ENCODE measurements around the gene KCNIP3.

KCNIP3 gene

DNA sequence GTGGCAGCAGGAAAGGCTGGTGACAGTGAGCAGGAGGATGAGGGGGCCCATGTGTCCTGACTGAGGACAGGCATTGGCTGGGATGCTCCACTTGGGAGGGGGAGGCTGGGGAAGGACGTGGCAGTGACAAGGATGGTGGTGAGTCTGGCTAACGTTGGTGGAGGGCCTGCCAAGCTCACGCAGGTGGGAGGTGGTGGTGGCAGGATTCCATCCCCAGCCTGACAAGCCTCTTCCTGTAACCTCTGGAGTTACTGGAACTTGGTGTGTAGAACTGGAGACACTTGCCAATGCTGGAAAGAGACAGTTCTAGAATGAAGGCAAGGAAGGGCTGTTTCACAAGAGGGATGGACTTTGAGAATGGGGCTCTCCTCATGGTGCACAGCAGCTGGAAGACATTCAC is 14.7 kb upstream of the KCNIP3 start:
- TF ChIP-seq, protein P1, sequence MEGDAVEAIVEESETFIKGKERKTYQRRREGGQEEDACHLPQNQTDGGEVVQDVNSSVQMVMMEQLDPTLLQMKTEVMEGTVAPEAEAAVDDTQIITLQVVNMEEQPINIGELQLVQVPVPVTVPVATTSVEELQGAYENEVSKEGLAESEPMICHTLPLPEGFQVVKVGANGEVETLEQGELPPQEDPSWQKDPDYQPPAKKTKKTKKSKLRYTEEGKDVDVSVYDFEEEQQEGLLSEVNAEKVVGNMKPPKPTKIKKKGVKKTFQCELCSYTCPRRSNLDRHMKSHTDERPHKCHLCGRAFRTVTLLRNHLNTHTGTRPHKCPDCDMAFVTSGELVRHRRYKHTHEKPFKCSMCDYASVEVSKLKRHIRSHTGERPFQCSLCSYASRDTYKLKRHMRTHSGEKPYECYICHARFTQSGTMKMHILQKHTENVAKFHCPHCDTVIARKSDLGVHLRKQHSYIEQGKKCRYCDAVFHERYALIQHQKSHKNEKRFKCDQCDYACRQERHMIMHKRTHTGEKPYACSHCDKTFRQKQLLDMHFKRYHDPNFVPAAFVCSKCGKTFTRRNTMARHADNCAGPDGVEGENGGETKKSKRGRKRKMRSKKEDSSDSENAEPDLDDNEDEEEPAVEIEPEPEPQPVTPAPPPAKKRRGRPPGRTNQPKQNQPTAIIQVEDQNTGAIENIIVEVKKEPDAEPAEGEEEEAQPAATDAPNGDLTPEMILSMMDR (IDR thresholded peaks at IDR 0.05) = no peak

DNA sequence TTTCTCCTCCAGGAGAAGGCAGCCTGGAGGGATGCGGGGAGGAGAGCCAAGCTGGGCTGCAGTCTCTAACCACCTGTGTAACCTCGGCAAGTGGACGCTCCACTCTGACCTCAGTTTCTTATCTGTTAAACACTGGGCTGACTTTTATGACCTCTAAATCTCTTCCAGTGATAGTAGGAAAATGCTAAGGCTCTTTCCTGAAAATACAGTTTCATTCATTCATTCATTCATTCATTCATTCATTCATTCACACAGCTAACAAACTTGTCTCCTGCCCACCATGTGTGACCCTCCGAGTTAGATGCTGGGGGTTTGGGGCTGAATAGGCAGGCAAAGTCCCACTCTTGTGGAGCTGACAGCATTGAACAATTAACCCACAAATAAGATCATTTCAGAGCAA is 13.6 kb upstream of the KCNIP3 start:
- TF ChIP-seq, protein P1 (IDR thresholded peaks at IDR 0.05) = no peak

DNA sequence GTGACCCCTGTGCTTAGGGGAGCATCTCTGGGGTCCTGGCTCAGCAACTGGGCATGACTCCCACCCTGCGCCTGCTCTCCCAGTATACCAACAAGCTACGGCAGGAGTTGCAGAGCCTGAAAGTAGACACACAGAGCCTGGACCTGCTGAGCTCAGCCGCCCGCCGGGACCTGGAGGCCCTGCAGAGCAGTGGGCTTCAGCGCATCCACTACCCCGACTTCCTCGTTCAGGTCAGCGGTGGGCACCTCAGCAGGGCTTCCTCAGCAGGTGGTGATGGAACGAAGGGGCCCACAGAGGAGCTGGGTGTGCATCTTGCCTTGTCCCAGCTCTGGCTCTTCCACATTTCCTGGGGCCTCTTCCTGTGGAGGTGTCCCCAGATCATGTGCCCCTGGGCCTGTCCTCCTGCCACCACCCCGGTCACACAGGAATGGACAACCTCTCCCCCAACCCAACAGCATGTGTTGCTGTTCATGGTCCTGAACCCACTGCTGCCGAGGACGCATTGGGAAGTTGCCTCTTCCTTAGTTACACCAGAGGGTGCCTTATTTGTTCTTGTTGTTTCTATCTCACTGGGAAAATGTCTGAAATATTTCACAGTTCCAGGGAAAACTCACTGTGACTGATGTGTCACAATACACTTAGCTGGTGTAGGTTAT is 12.1 kb upstream of the KCNIP3 start:
- TF ChIP-seq, protein P1 (IDR thresholded peaks at IDR 0.05) = no peak

DNA sequence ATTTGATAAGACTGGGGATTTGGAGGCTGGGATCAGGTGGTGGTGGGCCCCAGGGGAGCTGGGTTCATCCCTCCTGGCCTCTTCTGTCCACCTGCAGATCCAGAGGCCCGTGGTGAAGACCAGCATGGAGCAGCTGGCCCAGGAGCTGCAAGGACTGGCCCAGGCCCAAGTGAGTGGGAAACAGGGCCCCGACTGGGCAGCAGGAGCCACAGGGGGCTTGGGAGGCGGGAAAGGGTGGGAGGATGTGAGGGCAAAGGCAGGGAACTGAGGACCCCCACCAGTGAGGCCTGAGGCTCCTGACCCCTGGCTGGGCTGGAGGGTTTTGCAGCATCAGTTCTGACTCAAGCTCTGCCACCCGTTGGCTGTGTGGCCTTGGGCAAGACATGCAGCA is 11.6 kb upstream of the KCNIP3 start:
- TF ChIP-seq, protein P1 (IDR thresholded peaks at IDR 0.05) = no peak

DNA sequence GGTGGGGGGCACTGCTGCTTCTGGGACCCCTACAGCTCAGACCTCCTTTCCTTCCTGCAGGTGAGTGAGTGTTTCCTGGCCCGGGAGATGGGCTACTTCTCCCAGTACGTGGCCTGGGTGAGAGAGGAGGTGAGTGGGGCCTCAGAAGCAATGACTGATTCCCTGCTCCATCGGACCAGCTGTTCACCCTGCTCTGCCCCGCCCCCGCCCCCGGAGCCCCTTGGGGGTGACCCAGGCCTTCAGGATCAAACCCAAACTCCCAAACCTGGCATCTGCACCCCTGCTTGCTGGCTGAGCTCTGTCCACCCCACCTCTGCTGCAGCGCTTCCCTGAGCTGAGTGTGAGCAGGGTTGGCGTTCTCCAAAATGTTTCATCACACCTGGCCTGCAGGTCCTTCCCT is 9.8 kb upstream of the KCNIP3 start:
- TF ChIP-seq, protein P1 (IDR thresholded peaks at IDR 0.05) = no peak

DNA sequence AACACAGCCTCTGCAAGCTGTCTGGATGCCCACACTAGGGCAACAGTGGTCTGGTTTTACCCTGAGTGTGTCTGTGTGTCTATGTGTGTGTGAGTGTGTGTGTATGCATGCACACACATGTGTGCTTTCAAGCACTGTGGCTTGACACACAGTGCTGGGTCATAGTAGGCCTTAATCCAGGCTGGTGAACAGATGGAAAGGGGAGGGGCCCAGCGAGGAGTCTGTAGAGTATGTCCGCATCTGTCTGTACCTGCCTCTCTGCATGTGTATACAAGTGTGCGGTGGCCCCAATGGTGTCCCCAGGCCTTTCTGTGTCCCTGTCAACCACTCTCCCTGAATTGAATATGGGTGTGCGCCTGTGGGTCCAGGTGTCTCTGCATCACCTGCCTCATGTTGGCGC is 9.3 kb upstream of the KCNIP3 start:
- TF ChIP-seq, protein P1 (IDR thresholded peaks at IDR 0.05) = no peak

DNA sequence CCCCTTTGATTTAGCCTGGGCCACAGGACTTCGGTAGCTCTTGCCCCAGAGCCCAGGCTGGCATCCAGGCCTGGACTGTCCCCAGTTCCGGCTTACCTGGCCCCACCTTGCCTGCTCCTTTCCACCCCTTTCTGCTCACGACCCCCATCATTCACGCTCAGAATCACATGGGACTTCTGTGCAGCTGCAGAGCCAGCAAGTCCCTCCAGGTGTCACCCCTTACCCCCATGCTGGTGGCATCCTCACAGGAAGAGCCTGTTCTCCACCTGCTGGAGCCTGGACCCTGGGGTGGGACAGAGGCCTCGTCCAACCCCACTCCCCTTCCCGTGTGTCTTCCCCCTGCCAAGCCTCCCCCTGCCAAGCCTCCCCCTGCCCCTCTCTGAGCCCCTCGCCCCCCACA is 7.9 kb upstream of the KCNIP3 start:
- TF ChIP-seq, protein P1 (IDR thresholded peaks at IDR 0.05) = no peak

DNA sequence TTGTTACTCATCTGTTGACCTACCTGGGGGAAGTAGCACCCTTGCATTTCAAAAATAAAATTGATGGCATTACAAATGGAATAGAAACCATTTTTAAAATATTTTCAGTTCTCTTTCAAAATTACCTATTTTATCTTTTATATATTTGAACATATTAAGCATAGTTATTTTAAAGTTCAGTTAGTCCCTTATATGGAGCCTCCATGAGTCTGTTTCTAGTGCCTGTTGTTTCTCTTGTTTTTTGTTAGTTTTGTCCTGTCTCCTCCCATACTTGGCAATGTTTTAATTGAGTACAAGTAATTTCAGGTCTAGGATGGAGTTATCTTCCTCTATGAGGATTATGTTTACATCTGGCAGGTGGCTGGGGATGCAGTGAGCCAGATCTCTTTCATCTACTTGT is 5.9 kb upstream of the KCNIP3 start:
- TF ChIP-seq, protein P1 (IDR thresholded peaks at IDR 0.05) = no peak
